CD4-positive, alpha-beta T cell treated with Interleukin-6 at 100 ng/mL for 8 hours (primary cell): Measurements from ENCODE around the gene CLDN7.
"Not testable (repeated sequence)": the region's sequence is repeated elsewhere in the genome, so short reads cannot be mapped to it uniquely, and the experiment has no call there.

Experiments
- DNase-seq: peaks from one replicate; pipeline ENCODE4 v3.0.0-alpha.2; 2020; ENCODE audit warnings: mixed read lengths, low spot score

The CLDN7 gene

DNA sequence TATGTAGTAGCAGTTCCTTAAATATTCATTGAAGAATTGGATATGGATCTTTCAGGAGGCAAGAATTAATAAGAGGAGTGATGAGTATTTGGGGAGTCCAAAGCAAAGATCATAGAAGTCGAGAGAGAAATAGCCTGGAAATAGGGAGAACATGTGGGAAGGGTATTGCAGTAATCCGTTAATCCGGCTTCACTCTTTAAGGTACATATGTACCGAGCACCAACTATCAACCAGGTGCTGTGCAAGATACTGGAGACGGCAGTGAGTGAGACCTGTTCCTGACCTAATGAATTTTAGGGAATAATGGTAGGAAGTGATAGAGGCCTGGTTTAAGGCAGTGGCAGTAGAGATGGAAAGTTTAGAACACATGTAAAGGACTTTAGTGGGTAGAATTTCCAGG lies 9.2 kb downstream of the CLDN7 start:
- no peak for DNase-seq

DNA sequence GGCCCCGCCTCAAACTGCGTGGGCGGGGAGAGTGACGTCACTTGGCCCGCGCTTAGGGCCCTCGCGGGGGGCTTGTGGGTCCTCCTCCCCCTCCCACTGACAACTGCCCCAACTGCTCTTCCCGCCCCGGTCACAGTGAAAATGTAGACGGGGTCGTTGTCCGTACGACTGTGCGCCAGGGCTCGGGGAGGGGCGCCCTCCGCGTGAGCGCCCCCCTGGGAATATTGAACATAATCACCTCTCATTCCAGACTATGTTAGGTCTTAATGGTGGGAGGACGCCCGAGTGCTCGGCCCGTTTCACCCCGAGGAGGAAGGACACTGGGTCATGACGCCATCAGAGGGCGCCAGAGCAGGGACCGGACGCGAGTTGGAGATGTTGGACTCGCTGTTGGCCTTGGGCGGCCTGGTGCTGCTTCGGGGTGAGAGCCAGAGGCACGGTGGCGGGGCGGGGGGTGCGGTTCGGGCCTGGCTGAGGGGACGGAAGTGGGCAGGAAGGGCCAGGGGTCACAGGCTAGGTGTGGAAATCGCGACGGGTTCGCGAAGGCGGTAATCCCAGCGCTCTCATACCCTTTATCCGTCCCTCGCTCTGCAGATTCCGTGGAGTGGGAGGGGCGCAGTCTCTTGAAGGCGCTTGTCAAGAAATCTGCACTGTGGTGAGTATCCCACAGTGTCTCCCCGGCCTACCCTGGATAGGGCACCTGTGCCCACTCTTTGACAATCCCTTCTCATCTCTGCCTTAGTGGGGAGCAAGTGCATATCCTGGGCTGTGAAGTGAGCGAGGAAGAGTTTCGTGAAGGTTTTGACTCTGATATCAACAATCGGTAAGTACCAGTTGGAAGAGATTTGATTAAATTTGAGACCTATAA lies 9.9 kb downstream of the CLDN7 start, which contains the start of gene ELP5:
TSS of gene ELP5 (plus strand) at position 40 of the 868 bp plus-strand sequence. CDS start at position 376, 336 bp downstream.
- DNase-seq, result peak; percentile 81

DNA sequence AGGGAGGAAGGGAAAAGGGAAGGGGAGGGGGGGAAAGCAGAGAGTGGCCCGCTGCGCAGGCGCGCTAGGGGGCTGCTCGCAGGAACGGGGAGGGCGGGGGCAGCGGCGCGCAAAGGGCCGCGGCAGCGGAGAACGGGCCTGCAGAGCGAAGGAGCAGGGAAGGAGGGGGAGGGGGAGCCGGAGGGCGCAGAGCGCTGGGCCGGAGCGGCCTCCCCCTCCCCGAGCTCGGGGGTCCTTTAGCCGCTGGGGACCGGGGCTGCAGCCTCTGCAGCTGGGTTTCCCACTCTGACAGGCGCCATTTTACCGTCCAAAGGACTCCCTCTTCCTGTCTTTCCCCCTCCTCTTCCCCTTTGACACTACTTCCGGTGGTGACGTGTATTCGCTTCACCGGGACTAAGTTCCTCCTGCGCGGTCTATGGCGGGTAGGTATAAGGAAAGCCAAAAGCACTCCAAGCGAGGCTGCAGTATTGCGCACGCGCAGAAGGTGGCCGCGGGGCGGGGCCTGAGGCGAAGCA lies 10.6 kb downstream of the CLDN7 start, which contains the start of gene CTDNEP1:
TSS of gene CTDNEP1 (minus strand) at position 74 of the 515 bp plus-strand sequence. CDS start 438 bp downstream, outside the sequence.
- DNase-seq, result peak; percentile 99

DNA sequence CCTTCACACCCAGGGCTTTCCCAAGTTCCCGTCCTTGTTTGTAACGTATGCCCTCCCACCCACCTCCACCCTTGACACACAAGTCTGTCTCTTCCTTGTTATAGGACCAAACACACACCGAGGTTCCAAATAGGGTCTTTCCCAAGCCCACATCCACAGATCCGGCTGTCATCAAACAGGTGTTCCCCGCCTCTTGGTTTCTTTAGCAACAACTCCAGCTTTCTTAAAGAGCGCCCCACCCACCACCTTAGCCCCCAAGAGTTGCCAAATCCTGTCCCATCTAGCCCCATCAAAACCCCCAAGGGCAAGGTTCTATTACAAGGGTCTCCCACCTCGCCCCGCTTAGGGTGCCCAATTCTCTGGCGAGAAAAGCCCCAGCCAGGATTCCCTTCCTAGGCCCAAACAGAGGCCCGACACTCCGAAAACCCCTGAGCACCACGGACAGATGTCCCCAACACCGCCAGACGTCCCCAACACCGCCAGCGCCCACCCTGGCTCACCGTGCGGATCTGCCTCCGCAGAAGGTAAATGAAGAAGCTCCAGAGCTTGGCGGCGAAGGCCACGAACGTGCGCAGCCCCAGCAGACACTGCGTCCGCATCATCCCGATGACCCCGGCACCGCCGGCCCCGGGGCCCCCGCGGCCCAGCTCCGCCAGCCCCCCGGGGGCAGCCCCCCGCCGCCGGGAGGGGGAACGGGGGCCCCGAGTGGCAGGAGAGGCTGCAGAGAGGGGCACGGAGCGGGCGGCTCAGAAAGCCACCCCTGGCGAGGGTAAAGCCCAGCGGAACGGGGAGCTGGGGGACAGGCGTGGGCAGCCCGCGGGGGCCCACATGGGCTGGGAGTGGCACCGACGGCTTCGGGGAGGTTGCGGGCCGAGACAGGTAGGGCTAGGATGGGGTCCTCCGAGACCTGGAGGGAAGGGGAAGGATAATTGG lies 11.3 kb downstream of the CLDN7 start:
- DNase-seq, result no peak

DNA sequence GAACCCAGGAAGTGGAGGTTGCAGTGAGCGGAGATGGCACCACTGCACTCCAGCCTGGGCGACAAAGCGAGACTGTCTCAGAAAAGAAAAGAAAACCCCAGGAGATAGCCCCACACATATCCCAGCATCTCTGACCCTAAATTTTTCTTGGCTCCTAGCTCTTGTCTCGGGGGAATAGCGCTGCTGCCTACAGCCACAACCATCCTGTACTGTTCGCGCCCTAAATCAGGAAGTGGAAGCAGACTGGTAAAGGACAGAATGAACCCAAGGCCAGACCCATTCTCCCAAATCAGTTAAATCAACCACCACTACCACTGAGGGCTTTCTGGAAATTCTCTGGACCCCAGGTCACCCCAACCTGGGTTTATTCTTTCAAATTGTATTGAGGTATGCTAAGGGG lies 12.4 kb downstream of the CLDN7 start:
- no peak for DNase-seq

DNA sequence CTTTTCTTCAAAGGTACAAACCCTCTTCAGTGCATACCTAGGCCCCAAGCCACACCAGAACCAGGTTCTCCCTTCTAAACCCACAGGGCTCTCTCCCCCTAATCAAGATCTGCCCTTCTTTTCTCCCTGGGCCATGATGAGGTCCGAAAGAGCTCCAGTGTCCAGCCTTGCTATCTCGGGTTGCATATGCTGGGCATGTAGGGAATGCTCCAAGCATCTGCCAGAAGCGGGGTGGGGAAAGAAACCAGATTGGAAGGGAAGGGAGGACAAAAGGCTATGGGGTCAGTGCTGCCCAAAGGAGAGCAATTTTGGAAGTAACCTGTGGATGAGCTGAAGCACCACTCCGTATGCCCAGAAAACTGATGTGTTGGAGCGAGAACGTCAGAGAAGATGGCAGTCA lies 13.1 kb downstream of the CLDN7 start:
- DNase-seq, result no peak

DNA sequence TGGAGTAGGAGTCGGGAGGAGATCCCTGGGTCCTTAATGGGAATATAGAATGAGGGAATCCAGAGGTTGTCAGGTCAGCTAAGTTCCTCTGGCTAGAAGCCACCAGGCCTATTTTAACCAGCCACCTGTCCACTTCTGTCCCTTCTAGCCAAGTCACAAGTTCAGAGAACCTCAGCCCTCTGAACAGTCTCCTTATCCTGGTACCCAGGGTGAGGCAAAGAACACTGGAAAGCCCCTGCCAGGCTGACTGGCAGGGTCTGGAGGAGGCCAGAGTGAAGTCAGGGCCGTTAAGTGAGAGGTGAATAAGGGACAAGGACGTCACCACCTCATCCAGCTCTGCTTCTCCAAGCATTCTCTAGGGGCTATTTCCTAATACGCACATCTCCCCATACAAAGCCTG lies 13.5 kb downstream of the CLDN7 start:
- no peak for DNase-seq

DNA sequence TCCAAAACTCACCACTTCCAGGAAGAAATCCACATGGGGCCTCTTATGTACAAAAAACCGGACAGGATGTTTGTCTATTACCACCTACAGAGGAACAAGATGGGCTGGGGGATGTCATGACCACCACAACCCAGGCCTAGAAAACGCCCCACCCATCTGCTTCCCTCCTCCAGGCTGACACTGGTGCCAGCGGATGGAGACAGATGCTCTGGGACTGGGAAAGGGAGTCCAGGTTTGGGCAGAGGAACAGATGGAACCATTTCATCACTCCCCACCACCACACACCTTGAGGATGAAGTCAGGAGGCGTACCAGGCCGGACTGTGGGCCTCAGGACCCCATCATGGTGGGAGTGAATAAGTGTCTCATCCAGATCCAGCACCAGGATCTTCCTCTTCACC lies 15.5 kb downstream of the CLDN7 start:
- no peak for DNase-seq

DNA sequence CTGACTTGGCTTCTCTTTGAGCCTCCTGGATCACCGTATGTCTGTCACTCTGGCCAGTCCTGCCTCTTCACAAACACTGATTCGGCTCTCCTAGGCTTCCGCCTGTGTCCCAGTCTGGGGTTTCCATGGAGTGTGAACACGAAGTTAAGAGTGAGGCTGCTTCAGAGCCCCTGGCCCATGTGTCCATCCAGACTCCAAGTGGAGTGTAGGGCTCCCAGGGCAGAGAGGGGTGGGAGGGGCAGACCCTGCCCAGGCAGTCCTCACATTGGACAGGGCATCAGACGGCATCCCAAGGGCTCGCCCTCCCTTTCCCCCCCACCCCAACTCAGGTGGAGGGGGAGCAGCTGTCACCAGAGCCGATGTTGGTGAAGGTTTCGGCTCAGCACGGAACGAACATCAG lies 18.4 kb downstream of the CLDN7 start:
- DNase-seq, result not testable (repeated sequence)

DNA sequence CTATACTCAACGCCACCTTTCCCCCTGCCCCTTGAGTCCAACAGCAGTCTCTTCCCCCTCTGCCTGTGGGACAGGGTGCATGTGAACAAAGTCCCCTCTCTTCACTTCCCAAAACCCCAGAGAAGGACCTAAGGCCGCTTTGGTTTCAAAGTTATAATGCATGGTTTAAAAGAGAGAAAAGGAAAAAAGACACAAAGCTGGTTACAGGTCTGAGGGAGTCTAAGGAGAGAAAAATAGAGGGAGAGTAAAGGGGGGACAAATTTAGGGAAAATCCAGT lies 18.9 kb downstream of the CLDN7 start:
- no peak for DNase-seq

DNA sequence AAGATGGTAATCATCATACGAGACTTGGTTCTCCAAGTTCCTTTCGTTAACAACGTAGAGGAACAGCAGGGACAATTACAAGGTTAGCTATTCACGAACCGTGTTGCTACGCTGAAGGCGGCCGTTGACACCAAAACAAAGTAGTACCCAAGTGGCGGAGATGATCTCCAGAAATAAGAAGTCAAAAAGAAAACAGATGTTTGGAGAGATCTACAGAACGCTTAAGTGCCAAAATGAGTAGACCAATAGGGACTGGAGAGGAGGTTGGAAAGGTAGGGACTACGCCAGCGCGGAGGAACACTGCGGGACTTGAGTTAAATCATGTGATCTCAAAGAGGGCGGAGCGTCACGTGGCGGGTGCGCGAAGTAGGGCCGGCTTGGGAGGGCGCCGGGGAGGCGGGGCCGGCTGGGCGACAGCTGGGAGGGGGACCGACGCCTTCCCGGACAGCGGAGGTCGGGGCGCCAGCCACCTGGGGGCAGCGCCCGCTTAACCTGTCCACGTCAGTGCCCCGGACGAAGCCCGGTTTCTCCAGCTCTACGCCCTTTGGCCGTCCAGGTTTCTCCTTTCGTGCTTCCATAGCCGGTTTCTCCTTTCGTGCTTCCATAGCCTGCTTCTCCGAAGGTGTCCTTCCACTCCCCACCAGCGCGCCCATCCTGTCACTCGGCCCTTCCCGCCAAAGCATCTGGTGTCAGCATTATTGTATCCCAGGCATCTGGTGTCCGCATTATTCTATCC lies 19.4 kb downstream of the CLDN7 start:
- DNase-seq, result peak; percentile 91

DNA sequence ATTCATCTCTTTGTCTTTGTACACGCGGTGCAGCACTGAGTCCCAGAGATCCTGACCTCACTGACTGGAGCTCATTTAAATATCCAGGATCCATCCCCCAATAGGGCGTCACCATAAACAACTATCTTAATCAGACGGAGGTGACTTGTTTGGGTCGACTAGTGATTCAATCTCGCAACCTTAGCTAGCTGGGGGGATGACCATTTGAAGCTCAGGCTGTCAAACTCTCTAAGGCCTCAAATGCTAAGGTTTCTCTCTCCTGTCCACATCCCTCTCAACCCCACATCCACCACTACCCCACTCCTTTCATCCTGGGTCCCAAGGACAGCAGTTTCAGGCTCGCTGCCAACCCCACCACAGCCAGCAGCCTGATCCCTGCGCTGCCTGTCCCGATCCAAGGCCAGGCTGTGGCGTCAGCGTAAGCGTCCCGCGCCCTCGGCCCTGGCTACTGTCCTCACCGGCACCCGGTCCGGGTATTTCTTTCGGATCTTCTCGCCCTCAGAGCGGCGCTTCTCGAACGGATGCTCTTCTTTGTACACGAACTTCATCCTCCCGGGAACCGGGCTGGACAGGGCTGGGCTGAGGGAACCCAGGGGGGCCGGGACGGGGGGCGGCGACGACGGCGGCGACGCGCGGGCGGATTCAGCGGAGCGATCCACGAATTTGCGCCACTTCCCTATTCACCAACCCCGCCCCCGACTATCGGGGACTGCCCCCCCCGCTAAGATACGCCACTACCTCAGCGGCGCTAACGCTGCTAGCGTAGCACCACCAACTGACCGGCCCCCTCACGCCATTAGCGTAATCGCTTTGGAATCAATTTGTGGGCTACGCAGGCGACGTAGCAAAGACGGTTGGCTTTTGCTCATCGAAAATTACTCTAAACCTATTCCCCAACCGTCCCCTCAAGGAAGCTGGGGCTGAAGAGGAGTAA lies 20.2 kb downstream of the CLDN7 start, which contains the start of gene GABARAP:
TSS of gene GABARAP (minus strand) at position 667 of the 934 bp plus-strand sequence. CDS start at position 548, 119 bp downstream.
- peak; percentile 88 for DNase-seq

DNA sequence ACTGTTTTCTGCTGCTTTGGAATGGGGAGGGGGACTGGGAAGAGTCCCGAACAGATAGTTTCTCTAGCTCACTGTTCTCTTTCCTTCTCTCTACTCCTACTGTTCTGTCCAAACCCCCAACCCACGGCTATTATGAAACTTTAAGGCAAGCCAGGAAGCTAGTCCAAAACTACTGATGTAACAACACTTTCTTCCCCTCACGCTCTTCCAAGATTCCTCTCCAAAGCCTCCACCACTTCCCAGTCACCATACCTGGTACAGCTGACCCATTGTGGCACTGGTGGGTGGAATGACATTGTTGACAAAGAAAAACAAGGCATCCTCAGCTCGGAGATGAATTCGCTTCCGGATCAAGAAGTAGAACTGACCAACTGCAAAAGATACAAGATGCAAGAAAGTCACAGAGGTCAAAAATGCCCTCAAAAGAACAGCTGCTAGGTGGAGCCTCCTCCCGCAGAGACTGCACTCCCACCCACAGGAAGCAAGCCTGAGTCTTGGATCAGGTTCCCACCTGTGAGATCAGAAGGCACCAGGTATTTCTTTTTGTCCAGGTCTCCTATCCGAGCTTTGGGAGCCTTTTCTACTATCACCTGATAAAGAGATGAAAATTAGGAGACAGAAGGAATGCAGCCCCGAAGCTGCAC lies 21.1 kb downstream of the CLDN7 start:
- DNase-seq, result no peak

DNA sequence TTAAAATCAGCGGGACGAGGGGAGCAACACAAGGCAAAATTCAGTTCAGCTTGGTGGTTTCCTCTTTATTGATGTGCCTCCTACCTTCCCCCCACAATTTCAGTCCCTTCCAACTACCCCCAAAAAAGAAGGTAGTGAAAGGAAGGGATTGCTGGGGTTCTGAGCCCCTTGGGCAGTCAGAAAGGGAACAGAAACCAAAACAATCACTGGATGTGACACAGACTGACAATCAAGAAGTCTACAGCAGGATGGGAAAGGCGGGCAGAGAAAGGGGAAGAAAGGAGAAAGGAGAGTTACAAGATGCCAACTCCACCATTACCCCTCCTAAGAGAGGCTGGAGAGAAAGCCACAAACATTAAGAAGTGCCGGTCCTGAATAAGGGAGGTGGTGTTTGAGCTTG lies 21.9 kb downstream of the CLDN7 start:
- no peak for DNase-seq

DNA sequence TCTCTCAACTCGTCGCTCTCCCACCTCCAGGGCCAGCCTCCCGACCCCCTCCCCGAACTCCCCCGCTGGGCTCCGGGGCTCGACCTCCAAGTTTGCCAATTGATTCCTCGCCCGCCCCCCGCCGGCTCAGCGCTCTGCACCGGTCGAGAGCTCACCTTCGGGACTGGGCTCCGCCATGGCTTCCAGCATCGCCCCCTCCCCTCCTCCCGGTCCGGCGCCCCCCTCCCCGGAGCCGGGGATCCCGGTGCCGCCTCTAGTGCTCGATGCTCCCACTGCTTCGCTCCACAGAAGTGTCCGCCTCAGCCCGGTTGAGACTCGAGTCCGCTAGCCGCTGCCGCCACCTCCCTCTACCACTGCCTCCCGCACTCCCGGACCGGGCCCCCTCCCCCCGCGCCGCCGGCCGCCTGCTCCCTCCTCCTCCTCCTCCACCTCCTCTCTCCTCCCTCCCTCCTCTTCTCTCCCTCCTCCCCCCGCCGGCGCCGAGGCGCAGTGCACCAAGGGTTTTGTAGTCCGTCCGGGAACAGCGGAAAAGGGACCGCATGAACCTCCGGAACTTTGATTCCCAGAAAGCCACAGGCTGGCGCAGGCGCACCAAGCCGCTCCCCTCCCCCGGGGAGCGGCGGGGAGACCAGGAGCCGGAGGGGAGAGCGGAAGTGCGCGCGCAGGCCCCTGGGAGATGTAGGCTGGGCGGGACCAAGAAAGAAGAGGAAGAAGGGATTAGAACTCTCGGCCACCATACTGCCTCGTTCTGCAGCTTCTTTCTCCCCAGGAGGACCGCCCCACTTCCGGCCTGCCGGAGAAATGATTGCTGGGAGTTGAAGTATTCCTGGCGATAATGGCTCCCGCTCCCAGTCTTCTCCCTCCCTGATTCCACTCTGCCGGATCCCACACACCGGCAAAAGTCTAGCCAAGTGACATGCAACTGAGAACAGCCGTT lies 22.9 kb downstream of the CLDN7 start, which contains the start of gene PHF23:
TSS of gene PHF23 (minus strand) at position 367 of the 937 bp plus-strand sequence. CDS start at position 189, 178 bp downstream.
- DNase-seq, result peak; percentile 99

DNA sequence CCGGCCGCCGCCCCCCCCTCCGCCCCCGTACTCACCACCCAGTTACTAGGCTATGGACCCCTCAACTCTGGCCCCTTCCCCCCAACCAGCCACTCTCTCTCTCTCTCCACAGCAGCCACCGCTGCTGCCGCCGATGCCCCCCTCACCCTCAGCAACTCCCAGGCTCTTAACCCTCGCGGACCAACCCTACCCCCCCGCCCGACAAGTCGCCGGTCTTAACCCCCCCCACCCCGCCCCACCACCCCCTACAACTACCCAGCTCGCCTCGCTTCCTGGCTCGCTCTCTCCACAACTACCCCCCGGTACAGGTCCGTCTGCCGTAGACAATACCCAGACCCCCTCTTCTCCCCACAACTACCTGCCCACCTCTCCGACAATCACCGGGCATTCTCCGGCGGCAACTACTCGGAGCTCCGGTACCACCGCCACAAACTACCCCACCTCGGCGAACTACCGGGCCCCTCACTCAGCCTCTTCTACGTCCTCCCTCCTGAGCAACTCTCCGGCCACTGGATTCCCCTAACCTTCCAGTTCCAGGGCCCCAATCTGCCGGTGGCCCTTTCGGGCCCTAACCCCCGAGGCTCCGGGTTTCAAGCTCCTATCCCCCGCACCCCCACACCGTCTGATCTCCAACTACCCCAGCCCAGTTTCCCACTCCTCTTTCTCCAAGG lies 23.7 kb downstream of the CLDN7 start:
- DNase-seq, result peak; percentile 32

DNA sequence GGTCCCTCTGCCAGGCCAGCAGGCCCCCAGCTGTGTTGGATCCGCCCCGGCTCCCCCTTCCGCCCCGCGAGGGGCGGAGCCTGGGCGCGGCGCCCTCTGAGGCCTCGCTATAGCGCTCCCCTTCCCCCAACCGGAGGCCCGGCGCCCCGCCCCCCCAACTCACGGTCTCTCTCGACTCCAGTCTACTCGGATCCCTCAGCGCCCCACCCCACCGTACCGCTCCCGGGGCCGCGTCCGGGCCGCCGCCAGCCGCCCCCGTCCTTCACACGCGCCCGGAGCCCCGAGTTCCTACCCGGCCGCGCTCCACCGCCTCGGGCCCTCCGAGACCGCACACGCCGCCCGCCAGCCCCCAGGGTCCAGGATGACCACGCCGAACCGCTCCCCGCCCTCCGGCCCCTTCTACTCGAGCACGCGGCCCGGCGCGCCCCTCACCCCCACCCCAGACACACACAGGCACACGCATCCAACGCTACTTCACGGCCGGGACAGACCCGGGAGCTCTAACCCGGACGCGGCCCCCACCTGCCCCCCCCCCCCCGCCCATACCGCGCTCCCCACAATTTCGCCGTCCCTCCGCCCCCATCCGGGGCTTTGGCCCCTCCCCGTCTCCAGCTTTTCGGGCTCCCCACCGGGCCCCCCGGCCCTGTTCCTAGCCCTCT lies 24.4 kb downstream of the CLDN7 start:
- peak; percentile 82 for DNase-seq

DNA sequence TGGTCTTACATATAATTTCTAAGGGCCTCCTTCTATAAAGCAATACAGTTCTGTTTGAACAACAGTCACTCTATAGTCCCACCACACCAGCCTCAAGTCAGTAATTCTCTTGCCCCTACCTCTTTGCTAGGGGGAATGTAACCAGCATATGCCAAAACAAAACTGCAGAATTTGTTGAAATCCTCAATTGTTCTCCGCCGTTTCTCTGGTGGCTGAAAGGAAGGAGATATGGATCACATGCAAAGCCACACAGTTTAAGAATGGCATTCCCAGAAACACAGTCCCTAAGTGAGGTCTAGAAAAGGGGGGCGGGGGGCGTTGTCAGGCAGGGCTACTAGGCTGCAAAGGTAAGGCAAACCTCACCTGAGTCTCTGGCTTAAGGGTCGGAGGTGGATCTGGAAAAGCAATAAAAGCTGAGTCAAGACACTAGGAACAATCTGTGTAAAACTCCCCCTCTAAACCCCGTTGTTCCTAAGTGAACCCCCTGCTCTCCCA lies 25.0 kb downstream of the CLDN7 start:
- no peak for DNase-seq
